ENCODE results near the gene RANGRF.

Gene RANGRF

DNA sequence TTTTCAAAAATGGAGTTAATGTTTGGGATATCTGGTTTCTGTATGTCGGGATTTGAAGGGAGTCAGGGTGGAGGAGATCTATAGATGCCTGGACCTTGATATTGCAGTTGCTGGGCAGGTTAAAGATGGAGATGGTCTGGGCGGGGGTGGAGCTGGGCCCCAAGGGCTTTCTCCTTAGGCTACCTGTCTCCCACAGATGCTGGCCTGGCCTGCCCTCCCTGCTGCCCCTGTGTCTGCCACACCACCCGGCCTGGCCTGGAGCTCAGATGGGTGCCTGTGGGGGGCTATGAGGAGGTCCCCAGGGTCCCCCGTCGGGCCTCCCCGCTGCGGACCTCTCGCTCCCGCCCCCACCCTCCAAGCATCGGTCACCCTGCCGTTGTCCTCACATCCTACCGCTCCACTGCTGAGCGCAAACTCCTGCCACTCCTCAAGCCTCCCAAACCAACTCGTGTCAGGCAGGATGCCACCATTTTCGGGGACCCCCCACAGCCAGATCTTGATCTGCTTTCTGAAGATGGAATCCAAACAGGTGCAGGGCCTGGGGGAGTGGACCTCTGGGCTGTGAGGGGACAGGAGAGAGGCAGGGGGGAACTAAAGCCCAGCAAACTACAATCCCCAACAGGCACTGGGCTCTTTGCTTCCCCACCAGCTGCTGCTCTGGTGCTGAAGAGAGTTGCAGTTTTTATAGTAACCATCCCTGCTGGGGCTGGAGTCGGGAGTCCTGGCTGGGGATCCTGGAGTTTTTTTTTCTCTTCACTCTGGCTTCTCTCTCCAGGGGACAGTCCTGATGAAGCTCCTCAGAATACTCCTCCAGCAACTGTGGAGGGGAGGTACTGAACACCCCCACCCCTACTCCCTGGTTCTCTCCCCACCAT, 24.5 kb downstream of the RANGRF start:
- no peak for DNase-seq (ENCODE audit: low read depth)

DNA sequence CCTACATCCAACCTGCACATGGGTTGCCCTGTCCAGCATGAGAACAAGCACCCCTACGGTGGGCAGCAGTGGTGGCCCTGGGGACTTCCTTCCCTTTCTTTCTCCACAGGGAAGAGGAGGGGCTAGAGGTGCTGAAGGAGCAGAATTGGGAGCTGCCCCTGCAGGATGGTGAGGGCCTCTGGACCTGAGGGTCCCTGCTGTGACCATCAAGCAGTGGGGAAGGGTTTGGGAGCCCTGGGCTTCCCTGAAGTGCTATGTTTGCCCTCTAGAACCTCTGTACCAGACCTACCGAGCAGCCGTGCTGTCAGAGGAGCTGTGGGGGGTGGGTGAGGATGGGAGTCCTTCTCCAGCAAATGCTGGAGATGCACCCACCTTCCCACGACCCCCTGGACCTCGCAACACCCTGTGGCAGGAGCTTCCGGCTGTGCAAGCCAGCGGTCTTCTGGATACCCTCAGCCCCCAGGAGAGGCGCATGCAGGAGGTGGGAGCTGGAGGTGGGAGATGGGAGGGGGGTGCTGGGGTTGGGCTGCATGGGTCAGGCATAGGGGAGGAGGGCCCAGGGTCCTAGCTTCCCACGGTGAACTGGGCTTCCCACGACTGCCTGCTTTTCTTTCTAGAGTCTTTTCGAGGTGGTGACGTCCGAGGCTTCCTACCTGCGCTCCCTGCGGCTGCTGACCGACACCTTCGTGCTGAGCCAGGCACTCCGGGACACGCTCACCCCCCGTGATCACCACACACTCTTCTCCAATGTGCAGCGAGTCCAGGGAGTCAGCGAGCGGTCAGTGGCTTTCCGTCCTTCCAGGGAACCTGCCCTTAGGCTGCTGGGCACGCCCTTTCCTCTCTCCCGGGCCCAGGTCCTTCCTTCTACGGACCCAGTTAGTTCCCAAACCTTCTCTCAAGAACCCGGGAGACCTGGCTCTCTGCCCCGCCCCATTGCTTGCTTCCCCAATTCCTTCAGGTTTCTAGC, 26.6 kb downstream of the RANGRF start:
- DNase-seq (ENCODE audit: low read depth) = no peak

DNA sequence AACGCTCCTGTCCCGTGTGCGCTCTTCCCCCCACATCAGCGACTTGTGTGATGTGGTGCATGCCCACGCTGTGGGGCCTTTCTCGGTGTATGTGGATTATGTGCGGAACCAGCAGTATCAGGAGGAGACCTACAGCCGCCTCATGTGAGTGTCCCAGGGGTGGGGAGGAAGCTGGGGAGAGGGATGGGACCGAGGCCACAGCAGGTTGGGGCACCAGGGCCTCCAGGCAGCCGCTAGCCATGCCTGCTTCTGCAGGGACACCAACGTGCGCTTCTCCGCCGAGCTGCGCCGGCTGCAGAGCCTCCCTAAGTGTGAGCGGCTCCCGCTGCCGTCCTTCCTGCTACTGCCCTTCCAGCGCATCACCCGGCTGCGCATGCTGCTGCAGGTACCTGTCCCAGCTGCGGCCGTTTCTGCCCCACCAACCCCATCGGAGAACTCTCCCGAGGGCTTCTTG, 27.3 kb downstream of the RANGRF start:
- no peak for DNase-seq (ENCODE audit: low read depth)

DNA sequence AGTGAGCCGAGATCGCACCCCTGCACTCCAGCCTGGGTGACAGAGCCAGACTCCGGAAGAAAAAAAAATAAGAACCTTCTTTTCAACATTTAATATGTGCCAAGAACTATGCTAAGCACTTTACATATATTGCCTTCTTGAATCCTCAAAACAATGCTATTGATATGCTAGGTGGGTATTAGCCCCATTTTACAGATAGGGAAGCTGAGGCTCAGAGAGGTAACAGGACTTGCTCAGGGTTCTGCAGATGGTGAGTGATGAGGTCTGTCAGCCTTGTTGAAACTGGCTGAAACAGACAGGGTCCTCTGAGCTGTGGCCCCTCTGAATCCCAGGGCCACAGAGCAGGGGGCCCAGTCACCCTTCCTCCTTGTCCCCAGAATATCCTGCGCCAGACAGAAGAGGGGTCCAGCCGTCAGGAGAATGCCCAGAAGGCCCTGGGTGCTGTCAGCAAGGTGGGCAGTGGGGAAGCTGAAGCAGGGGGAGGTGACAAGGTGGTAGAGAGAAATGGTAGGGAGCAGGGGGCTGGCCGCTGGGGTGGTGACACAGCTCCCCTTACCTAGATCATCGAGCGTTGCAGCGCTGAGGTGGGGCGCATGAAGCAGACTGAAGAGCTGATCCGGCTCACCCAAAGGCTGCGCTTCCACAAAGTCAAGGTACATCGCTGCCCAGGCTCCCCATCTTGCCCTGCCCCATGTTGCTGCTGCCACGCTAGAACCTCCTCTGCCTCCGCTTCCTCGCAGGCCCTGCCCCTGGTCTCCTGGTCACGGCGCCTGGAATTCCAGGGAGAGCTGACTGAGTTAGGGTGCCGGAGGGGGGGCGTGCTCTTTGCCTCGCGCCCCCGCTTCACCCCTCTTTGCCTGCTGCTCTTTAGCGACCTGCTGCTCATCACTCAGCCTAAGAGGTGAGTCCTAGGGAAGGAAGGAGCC, 29.8 kb downstream of the RANGRF start:
- DNase-seq (ENCODE audit: low read depth) = no peak

DNA sequence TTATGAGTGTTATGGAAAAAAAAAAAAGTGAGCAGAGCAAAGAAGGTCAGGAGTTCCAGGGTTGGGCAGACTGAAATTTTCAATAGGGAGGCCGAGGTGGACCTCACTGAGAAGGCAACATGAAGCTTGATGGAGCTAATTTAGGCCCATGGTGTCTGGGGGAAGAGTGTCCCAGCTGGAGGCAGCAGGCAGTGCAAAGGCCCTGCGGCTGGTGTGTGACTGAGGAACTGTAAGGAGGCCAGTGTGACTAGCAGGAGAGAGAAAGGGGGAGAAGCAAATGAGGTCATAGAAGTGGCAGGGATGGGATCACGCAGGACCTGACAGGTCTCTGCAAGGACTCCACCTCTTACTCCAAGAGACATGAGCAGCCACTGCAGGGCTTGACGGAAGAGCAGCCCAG, 31.8 kb downstream of the RANGRF start:
- DNase-seq (ENCODE audit: low read depth) = no peak

DNA sequence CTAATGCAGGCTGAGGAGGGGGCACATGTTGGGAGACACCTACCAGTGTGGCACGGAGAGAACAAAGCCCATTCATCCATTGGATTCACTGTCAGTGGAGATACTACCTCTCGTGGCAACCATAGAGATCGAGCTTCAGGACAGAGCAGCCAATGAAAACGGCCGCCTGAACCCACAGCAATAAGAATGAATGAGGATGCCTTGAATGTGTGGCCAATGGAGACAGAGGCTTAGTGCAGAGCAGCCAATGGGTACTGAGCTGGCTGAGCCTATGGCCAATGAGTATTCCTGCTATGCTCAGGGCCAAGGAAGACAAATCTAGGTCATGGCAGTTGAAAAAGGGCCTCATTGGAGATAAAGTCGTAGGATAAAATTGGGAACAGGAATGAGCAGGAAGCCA, 32.5 kb downstream of the RANGRF start:
- no peak for DNase-seq (ENCODE audit: low read depth)

DNA sequence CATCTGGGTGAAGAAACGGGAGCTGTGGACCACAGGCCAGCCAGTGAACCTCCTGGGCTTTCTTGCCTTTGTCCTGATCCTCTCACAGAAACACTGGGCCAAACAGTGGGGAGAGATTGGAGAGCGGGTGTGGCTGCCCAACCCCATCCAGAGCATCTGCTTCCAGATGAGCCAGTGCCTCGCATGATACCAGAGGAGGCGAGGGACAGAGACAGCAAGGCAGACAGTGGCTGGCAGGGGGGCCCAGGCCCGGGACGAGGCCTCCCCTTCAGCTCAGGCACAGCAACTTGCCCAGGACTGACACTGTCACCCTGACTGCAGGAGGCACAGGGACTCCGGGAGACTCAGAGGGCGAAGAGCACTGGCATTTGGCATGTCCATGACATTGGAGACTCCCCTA, 33.6 kb downstream of the RANGRF start:
- DNase-seq (ENCODE audit: low read depth) = no peak

DNA sequence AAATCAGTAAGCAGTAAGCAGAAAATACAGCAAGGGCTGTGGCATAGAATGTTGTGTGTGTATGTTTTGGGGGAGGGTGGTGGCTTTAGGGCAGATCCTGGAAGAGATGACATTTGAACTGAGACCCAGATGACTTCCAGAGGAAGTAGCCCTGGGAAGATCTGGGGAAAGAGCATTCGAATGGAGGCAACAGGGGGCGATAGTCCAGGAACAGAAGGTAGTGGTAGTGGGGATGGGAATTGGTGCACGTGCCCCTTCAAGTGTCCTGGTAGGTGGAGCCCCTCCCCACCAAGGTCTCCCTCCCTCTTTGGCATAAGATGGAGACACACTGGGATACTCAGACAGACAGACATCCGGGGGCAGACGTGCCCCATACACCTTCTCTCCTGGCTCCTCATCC, 35.7 kb downstream of the RANGRF start:
- no peak for DNase-seq (ENCODE audit: low read depth)

DNA sequence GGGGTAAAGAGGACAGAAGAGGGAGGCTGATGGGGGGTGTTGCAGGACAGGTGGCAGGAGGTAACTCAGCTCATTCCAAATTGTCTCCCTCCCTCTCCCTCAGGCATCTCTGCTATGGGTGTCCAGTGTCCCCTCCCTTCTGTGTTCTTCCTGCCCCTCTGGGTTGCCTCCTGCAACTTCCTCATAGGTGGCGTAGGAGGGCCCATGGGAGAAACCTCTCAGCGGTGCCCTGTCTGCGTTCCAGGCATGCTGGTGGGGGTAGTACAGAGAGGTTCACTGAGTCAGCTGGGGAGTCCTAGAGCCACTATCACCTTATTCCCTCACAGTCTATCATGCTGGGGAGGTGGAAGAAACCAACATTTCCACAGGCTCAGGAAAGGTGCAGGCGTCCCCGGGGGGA, 36.5 kb downstream of the RANGRF start:
- DNase-seq (ENCODE audit: low read depth) = no peak

DNA sequence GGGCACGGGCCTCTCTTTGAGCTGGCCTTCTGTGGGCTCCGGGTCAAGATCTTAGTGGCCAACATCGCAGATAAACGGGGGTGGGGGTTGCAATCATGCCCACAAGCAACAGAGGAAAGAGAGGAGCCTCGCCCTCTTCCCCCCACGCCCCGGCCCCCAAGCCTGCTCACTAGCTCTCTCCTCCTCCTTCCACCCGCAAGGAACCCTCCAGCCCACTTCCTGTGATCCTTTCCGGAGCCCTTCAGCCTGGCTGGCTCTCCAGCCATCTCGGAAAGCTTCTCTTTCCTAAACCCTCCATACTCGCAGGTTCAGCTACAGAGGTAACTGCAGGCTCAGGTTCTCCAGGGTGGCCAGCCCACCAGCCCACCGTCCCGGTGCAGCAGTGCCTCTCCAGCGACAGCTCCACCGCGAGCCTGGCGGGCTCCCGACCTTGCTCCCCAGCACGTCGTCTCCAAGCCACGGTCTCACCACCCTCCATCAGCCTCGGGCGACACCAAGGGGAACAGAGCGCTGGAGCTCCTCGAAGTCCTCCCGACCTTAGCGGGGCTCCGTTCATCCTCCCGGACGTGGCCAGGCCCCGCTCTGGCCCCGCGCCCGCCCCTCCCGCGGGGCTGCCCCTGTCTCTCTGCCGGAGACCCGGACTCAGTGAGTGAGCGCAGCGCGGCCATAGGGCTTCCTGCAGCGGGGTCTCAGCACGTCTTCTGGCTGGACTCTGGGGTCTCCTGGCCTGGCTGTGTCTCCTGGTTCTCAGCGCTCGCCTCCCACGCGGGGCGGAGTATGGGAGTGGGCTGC, 38.2 kb downstream of the RANGRF start:
- no peak for DNase-seq (ENCODE audit: low read depth)

DNA sequence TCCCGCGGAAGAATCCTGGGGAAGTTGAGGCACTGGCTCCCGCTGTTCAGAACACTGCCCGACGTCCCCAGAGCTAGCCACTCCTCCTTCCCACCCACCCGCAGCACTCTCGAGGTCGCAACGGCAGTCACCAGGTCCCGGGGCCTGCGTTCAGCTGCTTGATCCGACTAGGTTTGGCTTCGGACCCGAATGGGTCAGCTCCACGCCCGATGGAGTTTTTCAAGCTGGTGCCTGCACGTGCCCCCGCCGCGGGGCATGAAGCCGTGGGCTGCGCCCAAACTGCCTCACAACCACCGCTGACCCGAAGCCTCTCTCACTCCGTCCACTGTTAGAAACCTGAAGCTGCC, 38.8 kb downstream of the RANGRF start:
- DNase-seq (ENCODE audit: low read depth) = no peak

DNA sequence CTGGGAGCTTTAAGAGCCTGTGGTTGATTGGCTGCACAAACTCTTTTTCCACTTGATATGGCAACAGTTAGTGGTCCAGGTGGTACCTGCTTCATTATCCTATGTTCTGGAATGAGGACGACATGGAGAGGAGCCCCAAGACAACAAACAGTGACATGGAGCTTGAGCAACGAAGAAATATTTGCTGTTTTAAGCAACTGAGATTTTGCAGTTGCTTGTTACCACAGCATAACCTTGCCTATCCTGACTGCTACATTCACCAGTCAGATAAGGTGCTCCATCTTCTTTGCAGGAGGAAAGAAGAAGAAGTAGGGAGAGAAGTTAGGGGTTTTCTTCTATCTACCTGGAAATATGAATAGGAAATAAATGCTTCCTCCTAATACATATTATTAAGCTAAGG, 43.7 kb downstream of the RANGRF start:
- no peak for DNase-seq (ENCODE audit: low read depth)

DNA sequence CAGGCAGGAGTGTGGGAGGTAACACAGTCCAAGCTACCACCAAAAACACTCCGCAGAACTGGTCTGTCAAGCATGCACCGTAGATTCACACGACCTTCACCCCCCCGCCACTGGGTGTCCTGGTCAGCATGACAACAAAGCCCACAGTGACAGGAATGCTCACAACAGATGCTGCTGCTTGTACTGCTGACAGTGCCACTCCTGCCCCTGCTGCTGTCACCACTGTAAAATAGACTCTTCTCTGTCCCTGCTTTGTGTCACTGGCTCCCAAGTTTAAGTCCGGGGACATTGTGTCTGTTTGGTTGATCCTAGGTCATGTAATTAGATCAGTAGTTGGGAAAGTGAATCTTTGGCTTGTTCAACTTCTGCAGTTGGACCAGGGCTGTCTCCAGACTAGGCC, 44.2 kb downstream of the RANGRF start:
- no peak for DNase-seq (ENCODE audit: low read depth)

DNA sequence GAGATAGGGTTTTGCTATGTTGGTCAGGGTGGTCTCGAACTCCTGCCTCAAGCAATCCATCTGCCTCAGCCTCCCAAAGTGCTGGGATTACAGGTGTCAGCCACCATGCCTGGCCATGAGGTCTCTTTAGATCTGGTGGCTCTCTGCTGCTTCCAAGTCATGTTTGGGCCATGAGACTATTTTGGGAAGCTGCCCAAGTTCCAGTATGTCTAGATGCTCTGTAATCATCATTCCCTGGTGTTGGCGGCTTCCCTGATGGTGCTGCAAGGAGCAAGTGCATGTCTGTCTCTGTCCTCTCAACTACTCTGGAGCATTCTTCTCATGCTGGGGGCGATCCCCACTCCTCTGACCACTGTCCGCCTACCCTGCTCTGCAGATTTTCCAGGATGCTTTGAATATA, 44.8 kb downstream of the RANGRF start:
- DNase-seq (ENCODE audit: low read depth) = no peak

DNA sequence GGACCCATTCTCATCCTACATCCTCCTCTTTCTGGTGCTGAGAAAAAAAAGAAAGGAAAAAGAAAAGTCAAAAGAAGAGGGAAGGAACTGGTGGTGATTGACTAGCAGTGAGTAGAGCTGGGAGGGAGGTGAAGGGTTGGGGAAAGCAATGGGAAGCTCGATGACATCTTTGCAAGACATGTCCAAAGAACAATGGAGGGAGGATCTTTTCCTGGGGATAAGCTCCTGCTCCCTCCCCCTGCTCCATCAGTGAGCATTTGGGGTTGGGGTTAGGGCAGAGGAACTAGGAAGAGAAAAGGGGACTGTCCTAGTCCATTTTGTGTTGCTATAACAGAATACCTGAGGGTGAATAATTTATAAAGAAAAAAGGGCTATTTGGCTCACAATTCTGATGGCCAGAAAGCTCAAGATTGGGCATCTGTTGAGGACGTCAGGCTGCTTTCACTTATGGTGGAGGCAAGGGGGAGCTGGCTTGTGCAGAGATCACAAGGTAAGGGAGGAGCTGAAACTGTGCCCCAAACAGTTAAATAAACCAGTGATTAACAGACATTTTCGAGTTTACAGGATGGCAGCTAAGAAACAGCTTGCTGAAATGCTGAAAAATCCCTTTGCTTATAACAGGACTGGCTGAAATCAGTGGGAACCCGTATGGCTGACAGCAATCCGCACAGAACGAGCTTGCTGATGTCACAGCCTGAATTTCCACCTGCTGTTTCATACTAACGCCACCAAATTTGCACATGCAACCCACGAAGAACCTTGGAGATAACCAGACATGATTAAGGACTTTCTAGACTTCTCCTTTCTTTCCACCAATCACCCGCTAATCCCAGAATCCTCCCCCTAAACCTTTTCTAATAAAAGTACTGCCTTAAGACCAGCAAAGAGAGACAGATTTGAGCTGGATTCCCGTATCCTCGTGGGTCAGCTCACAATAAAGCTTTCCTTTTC, 49.6 kb downstream of the RANGRF start:
- DNase-seq (ENCODE audit: low read depth) = no peak

DNA sequence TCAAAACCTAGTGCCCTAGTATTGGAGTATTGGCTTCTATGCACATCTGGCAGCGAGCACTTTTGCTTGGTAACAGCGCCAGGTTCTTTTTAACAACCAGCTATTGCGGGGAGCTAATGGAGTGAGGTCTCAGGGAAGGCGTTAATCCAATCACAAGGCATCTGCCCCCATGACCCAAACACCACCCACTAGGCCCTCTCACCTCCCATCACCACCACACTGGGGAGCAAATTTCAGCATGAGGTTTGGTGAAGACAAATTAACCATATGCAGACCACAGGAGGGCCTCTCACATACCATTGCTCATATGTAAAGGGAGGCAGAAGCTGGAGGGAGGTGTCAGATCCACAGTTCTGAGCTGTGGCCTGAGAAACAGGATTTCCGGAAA, 50.3 kb downstream of the RANGRF start:
- DNase-seq (ENCODE audit: low read depth) = no peak

DNA sequence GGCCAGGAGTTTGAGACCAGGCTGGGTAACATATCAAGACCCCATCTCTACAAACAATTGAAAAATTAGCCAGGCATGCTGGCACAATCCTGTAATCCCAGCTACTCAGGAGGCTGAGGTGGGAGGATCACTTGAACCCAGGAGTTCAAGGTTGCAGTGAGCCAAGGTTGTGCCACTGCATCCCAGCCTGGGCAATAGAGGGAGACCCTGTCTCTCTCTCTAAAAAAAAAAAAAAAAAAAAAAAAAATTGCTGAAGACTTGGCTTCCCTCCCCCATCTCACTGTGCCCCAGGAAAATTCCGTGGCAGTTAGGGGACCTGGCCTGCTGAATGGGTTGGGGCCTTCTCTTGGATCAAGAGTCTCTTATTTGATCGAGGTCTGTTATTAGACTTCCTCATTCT, 51.1 kb downstream of the RANGRF start, which contains the start of gene ODF4:
ODF4 (plus strand) TSS at position 301 of the 400 bp plus-strand sequence. CDS start 212 bp downstream, outside the sequence.
- DNase-seq (ENCODE audit: low read depth) = no peak

All from T-helper 22 cell (primary cell).